ENCODE measurements around the gene KMT2B.
A peak's percentile ranks its signal among the peaks of the same experiment; 100 is the strongest.

The KMT2B gene

GRCh38 chr19:35696835-35697234 lies 21.0 kb upstream of the KMT2B start:
- DNase-seq, result peak; percentile 70
- H3K79me2 ChIP-seq (ENCODE audit: low read length), result no peaks in the 10 kb centered on the region
- H2AFZ ChIP-seq (ENCODE audit: low read length), result no peak overlapping the region
- peak overlapping the region; percentile 17; the same call in 1 of the 2 replicates for H3K27ac ChIP-seq (ENCODE audit: low read length)
- H3K9me3 ChIP-seq (replicated peaks; ENCODE audit: insufficient read depth, low read length), result no peaks in the 10 kb centered on the region
- no peak overlapping the region for H3K9ac ChIP-seq (ENCODE audit: low read length)
- 0 out of 2 replicates have a peak, but pooled peaks cover 6% of the 10 kb centered on the region for H3F3A ChIP-seq (ENCODE audit: insufficient read depth, low read length)
- 0 out of 2 replicates have a peak, but pooled peaks cover 4% of the 10 kb centered on the region for H3K4me1 ChIP-seq (ENCODE audit: low read length)
- no peaks in the 10 kb centered on the region for H3K9me2 ChIP-seq (replicated peaks; ENCODE audit: insufficient read depth, low read length)
- H3K36me3 ChIP-seq (replicated peaks; ENCODE audit: insufficient read depth, low read length), result no peaks in the 10 kb centered on the region
- H3K27me3 ChIP-seq (replicated peaks; ENCODE audit: insufficient read depth, low read length), result no peaks in the 10 kb centered on the region
- no peak for TF ChIP-seq EZH2phosphoT487 (IDR thresholded peaks at IDR 0.05; ENCODE audit: low read length)
- no peak for TF ChIP-seq CTCF (IDR thresholded peaks at IDR 0.05; ENCODE audit: low read length)
- TF ChIP-seq EZH2 (optimal IDR thresholded peaks at IDR 0.05; ENCODE audit: low read depth, low read length), result no peak
- no peak overlapping the region; the same call in 1 of the 2 replicates for H3K4me3 ChIP-seq (ENCODE audit: low read length)
- H4K20me1 ChIP-seq (ENCODE audit: insufficient read depth, low read length), result no peaks in the 10 kb centered on the region
- peak overlapping the region; percentile 10; the same call in 1 of the 2 replicates for H3K4me2 ChIP-seq (ENCODE audit: low read depth, low read length)

- peak overlapping the region; percentile 83 for H3K4me3 ChIP-seq (ENCODE audit: low read length)
- no peak for TF ChIP-seq EZH2phosphoT487 (IDR thresholded peaks at IDR 0.05; ENCODE audit: low read length)
- no peak for TF ChIP-seq CTCF (IDR thresholded peaks at IDR 0.05; ENCODE audit: low read length)
- TF ChIP-seq EZH2 (optimal IDR thresholded peaks at IDR 0.05; ENCODE audit: low read depth, low read length), result no peak
- H3F3A ChIP-seq (ENCODE audit: insufficient read depth, low read length), result no peaks in the 10 kb centered on the region
Observed at GRCh38 chr19:35702223-35703012, 15.4 kb upstream of the KMT2B start.

GRCh38 chr19:35703343-35703742 lies 14.5 kb upstream of the KMT2B start:
- no peaks in the 10 kb centered on the region for H4K20me1 ChIP-seq (ENCODE audit: insufficient read depth, low read length)
- H3F3A ChIP-seq (ENCODE audit: insufficient read depth, low read length), result no peaks in the 10 kb centered on the region
- no peak overlapping the region for H2AFZ ChIP-seq (ENCODE audit: low read length)
- H3K27me3 ChIP-seq (replicated peaks; ENCODE audit: insufficient read depth, low read length), result peaks cover 19% of the 10 kb centered on the region
- no peak overlapping the region for H3K9ac ChIP-seq (ENCODE audit: low read length)
- H3K27ac ChIP-seq (ENCODE audit: low read length), result no peak overlapping the region
- no peaks in the 10 kb centered on the region for H3K4me1 ChIP-seq (ENCODE audit: low read length)
- H3K9me2 ChIP-seq (replicated peaks; ENCODE audit: insufficient read depth, low read length), result no peaks in the 10 kb centered on the region
- no peaks in the 10 kb centered on the region for H3K36me3 ChIP-seq (replicated peaks; ENCODE audit: insufficient read depth, low read length)
- H3K9me3 ChIP-seq (replicated peaks; ENCODE audit: insufficient read depth, low read length), result no peaks in the 10 kb centered on the region
- no peaks in the 10 kb centered on the region for H3K79me2 ChIP-seq (ENCODE audit: low read length)
- no peak overlapping the region for H3K4me2 ChIP-seq (ENCODE audit: low read depth, low read length)
- H3K4me3 ChIP-seq (ENCODE audit: low read length), result no peak overlapping the region
- no peak for DNase-seq
- TF ChIP-seq CTCF (IDR thresholded peaks at IDR 0.05; ENCODE audit: low read length), result no peak
- no peak for TF ChIP-seq EZH2phosphoT487 (IDR thresholded peaks at IDR 0.05; ENCODE audit: low read length)
- TF ChIP-seq EZH2 (optimal IDR thresholded peaks at IDR 0.05; ENCODE audit: low read depth, low read length), result no peak

More at GRCh38 chr19:35702223-35703012, 15.4 kb upstream of the KMT2B start:
- no peaks in the 10 kb centered on the region for H3K4me1 ChIP-seq (ENCODE audit: low read length)
- no peaks in the 10 kb centered on the region for H3K9me2 ChIP-seq (replicated peaks; ENCODE audit: insufficient read depth, low read length)
- H2AFZ ChIP-seq (ENCODE audit: low read length), result peak overlapping the region; percentile 97
- no peak overlapping the region for H3K27ac ChIP-seq (ENCODE audit: low read length)
- DNase-seq, result peak; percentile 98
- H4K20me1 ChIP-seq (ENCODE audit: insufficient read depth, low read length), result no peaks in the 10 kb centered on the region
- peak overlapping the region; percentile 98 for H3K4me2 ChIP-seq (ENCODE audit: low read depth, low read length)
- no peak overlapping the region; the same call in 1 of the 2 replicates for H3K9ac ChIP-seq (ENCODE audit: low read length)
- H3K36me3 ChIP-seq (replicated peaks; ENCODE audit: insufficient read depth, low read length), result no peaks in the 10 kb centered on the region
- no peaks in the 10 kb centered on the region for H3K79me2 ChIP-seq (ENCODE audit: low read length)
- no peaks in the 10 kb centered on the region for H3K9me3 ChIP-seq (replicated peaks; ENCODE audit: insufficient read depth, low read length)
- peaks cover 12% of the 10 kb centered on the region for H3K27me3 ChIP-seq (replicated peaks; ENCODE audit: insufficient read depth, low read length)
